HEK293T (cell line): Measurements from ENCODE around the gene MACROD2.

Experiments used
- ELF4 ChIP-seq: fragments of 450-650 bp; IDR thresholded peaks from 2 replicates; pipeline ENCODE4 v1.6.1; 2017; ENCODE audit warnings: antibody characterized with exemption
- FOXM1 ChIP-seq: fragments of 450-650 bp; IDR thresholded peaks from 2 replicates; pipeline ENCODE4 v1.6.1; 2017; ENCODE audit warnings: mild to moderate bottlenecking, borderline replicate concordance
- SP1 ChIP-seq: fragments of 450-650 bp; IDR thresholded peaks from 2 replicates; pipeline ENCODE4 v1.6.1; 2017

GRCh38 chr20:14117768-14118167, 122.5 kb downstream of the MACROD2 start:
- TF ChIP-seq SP1 (no peak), ELF4 (no peak), FOXM1 (no peak)
